ENCODE measurements around the gene RAC3. TPM values are rescaled to one million over a fixed set of nuclear protein-coding genes. Genes with fewer than 3 reads are reported as not detected.

RAC3 gene
- total and polyA plus RNA-seq, 4 donors, result 0.63 to 6.3 (median 3.3) TPM

GRCh38 chr17:82059272-82060000 is 28.0 kb downstream of the RAC3 start:
- TF ChIP-seq SP1 (IDR thresholded peaks at IDR 0.05) (no peak), MAX (IDR thresholded peaks at IDR 0.05) (no peak), ZBTB33 (IDR thresholded peaks at IDR 0.05) (no peak), NR2F2 (IDR thresholded peaks at IDR 0.05) (no peak), HNF4G (IDR thresholded peaks at IDR 0.05) (no peak), JUND (IDR thresholded peaks at IDR 0.05) (no peak), CTCF (IDR thresholded peaks at IDR 0.05; ENCODE audit: low read depth, low read length, missing input control) (no peak), TAF1 (conservative IDR thresholded peaks at IDR 0.05) (no peak), RAD21 (IDR thresholded peaks at IDR 0.05) (no peak), GABPA (IDR thresholded peaks at IDR 0.05 in 1 of 2, conservative IDR thresholded peaks at IDR 0.05 in 1 of 2) (no peak), HNF4A (conservative IDR thresholded peaks at IDR 0.05) (no peak), FOXA1 (IDR thresholded peaks at IDR 0.05) (no peak), EGR1 (IDR thresholded peaks at IDR 0.05; ENCODE audit: low read depth in 2 of 2) (no peak), YY1 (IDR thresholded peaks at IDR 0.05) (no peak), RXRA (IDR thresholded peaks at IDR 0.05) (no peak), FOXA2 (IDR thresholded peaks at IDR 0.05) (no peak)
- TF ChIP-seq, protein P1, sequence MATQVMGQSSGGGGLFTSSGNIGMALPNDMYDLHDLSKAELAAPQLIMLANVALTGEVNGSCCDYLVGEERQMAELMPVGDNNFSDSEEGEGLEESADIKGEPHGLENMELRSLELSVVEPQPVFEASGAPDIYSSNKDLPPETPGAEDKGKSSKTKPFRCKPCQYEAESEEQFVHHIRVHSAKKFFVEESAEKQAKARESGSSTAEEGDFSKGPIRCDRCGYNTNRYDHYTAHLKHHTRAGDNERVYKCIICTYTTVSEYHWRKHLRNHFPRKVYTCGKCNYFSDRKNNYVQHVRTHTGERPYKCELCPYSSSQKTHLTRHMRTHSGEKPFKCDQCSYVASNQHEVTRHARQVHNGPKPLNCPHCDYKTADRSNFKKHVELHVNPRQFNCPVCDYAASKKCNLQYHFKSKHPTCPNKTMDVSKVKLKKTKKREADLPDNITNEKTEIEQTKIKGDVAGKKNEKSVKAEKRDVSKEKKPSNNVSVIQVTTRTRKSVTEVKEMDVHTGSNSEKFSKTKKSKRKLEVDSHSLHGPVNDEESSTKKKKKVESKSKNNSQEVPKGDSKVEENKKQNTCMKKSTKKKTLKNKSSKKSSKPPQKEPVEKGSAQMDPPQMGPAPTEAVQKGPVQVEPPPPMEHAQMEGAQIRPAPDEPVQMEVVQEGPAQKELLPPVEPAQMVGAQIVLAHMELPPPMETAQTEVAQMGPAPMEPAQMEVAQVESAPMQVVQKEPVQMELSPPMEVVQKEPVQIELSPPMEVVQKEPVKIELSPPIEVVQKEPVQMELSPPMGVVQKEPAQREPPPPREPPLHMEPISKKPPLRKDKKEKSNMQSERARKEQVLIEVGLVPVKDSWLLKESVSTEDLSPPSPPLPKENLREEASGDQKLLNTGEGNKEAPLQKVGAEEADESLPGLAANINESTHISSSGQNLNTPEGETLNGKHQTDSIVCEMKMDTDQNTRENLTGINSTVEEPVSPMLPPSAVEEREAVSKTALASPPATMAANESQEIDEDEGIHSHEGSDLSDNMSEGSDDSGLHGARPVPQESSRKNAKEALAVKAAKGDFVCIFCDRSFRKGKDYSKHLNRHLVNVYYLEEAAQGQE (IDR thresholded peaks at IDR 0.05), result no peak
- TF ChIP-seq, protein P2, sequence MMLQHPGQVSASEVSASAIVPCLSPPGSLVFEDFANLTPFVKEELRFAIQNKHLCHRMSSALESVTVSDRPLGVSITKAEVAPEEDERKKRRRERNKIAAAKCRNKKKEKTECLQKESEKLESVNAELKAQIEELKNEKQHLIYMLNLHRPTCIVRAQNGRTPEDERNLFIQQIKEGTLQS (IDR thresholded peaks at IDR 0.05), result no peak
- H3K9me3 ChIP-seq (ENCODE audit: control insufficient read depth in 4 of 4, low read length in 3 of 4), result no peaks in the 10 kb centered on the region
- H3K36me3 ChIP-seq (ENCODE audit: control insufficient read depth in 4 of 4, insufficient read depth in 3 of 4, low read depth in 1 of 4, low read length in 3 of 4), result peaks cover 6 to 77% (median 30%) of the 10 kb centered on the region in 4 donors
- DNase-seq (ENCODE audit: low spot score), result no peak
- H3K27ac ChIP-seq (ENCODE audit: low read depth in 1 of 2, low read length in 2 of 2), result no peak overlapping the region
- H3K27me3 ChIP-seq (ENCODE audit: control insufficient read depth in 4 of 4, insufficient read depth in 4 of 4, low read length in 3 of 4), result no peaks in the 10 kb centered on the region
- H3K4me1 ChIP-seq (ENCODE audit: control insufficient read depth in 4 of 4, insufficient read depth in 4 of 4, low read length in 3 of 4), result peaks cover 5 to 17% (median 14%) of the 10 kb centered on the region in 4 donors
- no peak overlapping the region for H3K4me3 ChIP-seq (ENCODE audit: low read depth in 1 of 3, low read length in 3 of 3)
- WGBS, result 86% methylated on average over 19 of the region's 19 CpGs
- H3K9ac ChIP-seq (ENCODE audit: low read depth in 1 of 2, low read length in 2 of 2), result no peak overlapping the region

All from liver (tissue), 9 donors.